ENCODE measurements around the gene FAM110D. TPM values are rescaled to one million over a fixed set of nuclear protein-coding genes. Genes with fewer than 3 reads are reported as not detected.
A peak's percentile ranks its signal among the peaks of the same experiment; 100 is the strongest.

FAM110D gene
- total RNA-seq, 1 donor, result 0.81 TPM

- no peak for DNase-seq (ENCODE audit: low read depth in 2 of 3, low spot score in 2 of 3)
Observed at GRCh38 chr1:26181586-26182382, 22.9 kb downstream of the FAM110D start.

GRCh38 chr1:26182383-26182696 lies 23.5 kb downstream of the FAM110D start:
- DNase-seq (ENCODE audit: low read depth in 2 of 3, low spot score in 2 of 3), result no peak

- DNase-seq (ENCODE audit: low read depth in 2 of 3, low spot score in 2 of 3), result no peak
Observed at GRCh38 chr1:26184086-26184485, 25.2 kb downstream of the FAM110D start.

GRCh38 chr1:26184883-26185282 lies 26.0 kb downstream of the FAM110D start:
- no peak for DNase-seq (ENCODE audit: low read depth in 2 of 3, low spot score in 2 of 3)

GRCh38 chr1:26187882-26188281 lies 29.0 kb downstream of the FAM110D start:
- DNase-seq (ENCODE audit: low read depth in 2 of 3, low spot score in 2 of 3), result no peak

- DNase-seq (ENCODE audit: low read depth in 2 of 3, low spot score in 2 of 3), result no peak
Observed at GRCh38 chr1:26188477-26188876, 29.6 kb downstream of the FAM110D start.

- DNase-seq (ENCODE audit: low read depth in 2 of 3, low spot score in 2 of 3), result no peak
Observed at GRCh38 chr1:26189331-26189730, 30.5 kb downstream of the FAM110D start.

- DNase-seq (ENCODE audit: low read depth in 2 of 3, low spot score in 2 of 3), result peak in 2 of 3 donors; percentile 19 to 21
Observed at GRCh38 chr1:26189751-26190275, 30.9 kb downstream of the FAM110D start.

GRCh38 chr1:26190373-26190987 lies 31.6 kb downstream of the FAM110D start, which contains the start of gene CATSPER4:
Gene CATSPER4 (plus strand): TSS chr1:26190602. CDS start chr1:26190628, 26 bp downstream.
- DNase-seq (ENCODE audit: low read depth in 2 of 3, low spot score in 2 of 3), result peak in 2 of 3 donors; percentile 18 to 51

- DNase-seq (ENCODE audit: low read depth in 2 of 3, low spot score in 2 of 3), result no peak
Observed at GRCh38 chr1:26191739-26192138, 32.9 kb downstream of the FAM110D start.

- DNase-seq (ENCODE audit: low read depth in 2 of 3, low spot score in 2 of 3), result no peak
Observed at GRCh38 chr1:26195805-26196204, 36.9 kb downstream of the FAM110D start.

GRCh38 chr1:26197301-26197700 lies 38.4 kb downstream of the FAM110D start:
- DNase-seq (ENCODE audit: low read depth in 2 of 3, low spot score in 2 of 3), result no peak

GRCh38 chr1:26197813-26198212 lies 38.9 kb downstream of the FAM110D start:
- no peak for DNase-seq (ENCODE audit: low read depth in 2 of 3, low spot score in 2 of 3)

- DNase-seq (ENCODE audit: low read depth in 2 of 3, low spot score in 2 of 3), result no peak
Observed at GRCh38 chr1:26200413-26200812, 41.5 kb downstream of the FAM110D start.

- peak in 2 of 3 donors; percentile 14 to 34 for DNase-seq (ENCODE audit: low read depth in 2 of 3, low spot score in 2 of 3)
Observed at GRCh38 chr1:26203642-26204318, 44.9 kb downstream of the FAM110D start.

GRCh38 chr1:26210147-26210870 lies 51.4 kb downstream of the FAM110D start:
- DNase-seq (ENCODE audit: low read depth in 2 of 3, low spot score in 2 of 3), result no peak

- no peak for DNase-seq (ENCODE audit: low read depth in 2 of 3, low spot score in 2 of 3)
Observed at GRCh38 chr1:26212726-26213125, 53.8 kb downstream of the FAM110D start.

- no peak for DNase-seq (ENCODE audit: low read depth in 2 of 3, low spot score in 2 of 3)
Observed at GRCh38 chr1:26213335-26213905, 54.5 kb downstream of the FAM110D start.

Measured in hematopoietic multipotent progenitor cell (in vitro differentiated cells).